Right atrium auricular region (tissue), 2 donors: ENCODE results near the gene UTRN. TPM values are rescaled to one million over a fixed set of nuclear protein-coding genes. Genes with fewer than 3 reads are reported as not detected.

ENCODE experiments used
- DNase-seq: peaks from one replicate; pipeline ENCODE4 v3.0.0-alpha.2; 2019; ENCODE audit warnings: low spot score
- H3K27ac ChIP-seq, 2 donors: fragments of 200-600 bp; sonication (generic); 1 replicate in 1 of 2; 2 replicates in 1 of 2; pipeline ENCODE4 v1.5.1; 2016 to 2019
- H3K27me3 ChIP-seq, 2 donors: fragments of 200-600 bp; sonication (generic); one replicate each; pipeline versions ENCODE4 v1.5.1 to v1.6.0; 2017 to 2019
- H3K36me3 ChIP-seq: fragments of 200-600 bp; sonication (generic); one replicate; pipeline ENCODE4 v1.5.1; 2016
- H3K4me1 ChIP-seq, 2 donors: fragments of 200-600 bp; sonication (generic); one replicate each; pipeline versions ENCODE4 v1.5.1 to v1.6.0; 2017 to 2019
- H3K4me3 ChIP-seq, 2 donors: fragments of 200-600 bp; sonication (generic); 1 replicate in 1 of 2; 2 replicates in 1 of 2; pipeline ENCODE4 v1.5.1; 2017 to 2019; ENCODE audit warnings: mild to moderate bottlenecking in 1 of 2, moderate library complexity in 1 of 2
- H3K9me3 ChIP-seq, 2 donors: fragments of 200-600 bp; sonication (generic); one replicate each; pipeline ENCODE4 v1.5.1; 2019
- CTCF ChIP-seq, 2 donors: fragments of 200-600 bp; sonication (generic); IDR thresholded peaks; one replicate each; pipeline ENCODE4 v1.5.1; 2019; ENCODE audit warnings: antibody characterized with exemption in 2 of 2
- total RNA-seq, 2 donors: library from RNA; depleted of rRNA; stranded (reverse); fragments of >200 nt; gene quantifications; one replicate each; pipeline ENCODE4 v1.1.0, GENCODE V29; 2016

Gene UTRN
- total RNA-seq, 2 donors from 2014 or later: 57.5 to 75.8 TPM

- Histone ChIP-seq H3K36me3 (peaks cover 4% of the 10 kb centered on the region), H3K4me1 (peaks cover 0 to 40% of the 10 kb centered on the region in 2 donors), H3K27me3 (no peaks in the 10 kb centered on the region), H3K4me3 (no peak overlapping the region), H3K27ac (peak overlapping the region; percentile 22 to 63), H3K9me3 (no peaks in the 10 kb centered on the region)
- no peak for TF ChIP-seq CTCF (IDR thresholded peaks at IDR 0.05)
- DNase-seq: no peak
Observed at GRCh38 chr6:144314562-144314961, 29.4 kb downstream of the UTRN start.

- Histone ChIP-seq H3K36me3 (no peaks in the 10 kb centered on the region), H3K4me3 (no peak overlapping the region), H3K27me3 (no peaks in the 10 kb centered on the region), H3K9me3 (no peaks in the 10 kb centered on the region), H3K4me1 (peaks cover 0 to 43% of the 10 kb centered on the region in 2 donors), H3K27ac (peak overlapping the region in 1 of 2 donors; percentile 63)
- no peak for TF ChIP-seq CTCF (IDR thresholded peaks at IDR 0.05)
- no peak for DNase-seq
Observed at GRCh38 chr6:144315226-144315980, 30.3 kb downstream of the UTRN start.

GRCh38 chr6:144315981-144316861, 31.1 kb downstream of the UTRN start:
- DNase-seq: no peak
- Histone ChIP-seq H3K9me3 (no peaks in the 10 kb centered on the region), H3K4me3 (no peak overlapping the region), H3K4me1 (peaks cover 0 to 42% of the 10 kb centered on the region in 2 donors), H3K27ac (no peak overlapping the region), H3K27me3 (no peaks in the 10 kb centered on the region), H3K36me3 (no peaks in the 10 kb centered on the region)
- no peak for TF ChIP-seq CTCF (IDR thresholded peaks at IDR 0.05)

GRCh38 chr6:144316862-144317195, 31.7 kb downstream of the UTRN start:
- H3K9me3 ChIP-seq: no peaks in the 10 kb centered on the region
- H3K36me3 ChIP-seq: no peaks in the 10 kb centered on the region
- no peak for TF ChIP-seq CTCF (IDR thresholded peaks at IDR 0.05)
- DNase-seq: no peak
- no peaks in the 10 kb centered on the region for H3K27me3 ChIP-seq
- peaks cover 0 to 39% of the 10 kb centered on the region in 2 donors for H3K4me1 ChIP-seq
- no peak overlapping the region for H3K27ac ChIP-seq
- no peak overlapping the region for H3K4me3 ChIP-seq

GRCh38 chr6:144317736-144318135, 32.6 kb downstream of the UTRN start:
- H3K4me1 ChIP-seq: peaks cover 0 to 47% of the 10 kb centered on the region in 2 donors
- no peak overlapping the region for H3K27ac ChIP-seq
- no peaks in the 10 kb centered on the region for H3K27me3 ChIP-seq
- DNase-seq: no peak
- no peaks in the 10 kb centered on the region for H3K9me3 ChIP-seq
- no peak overlapping the region for H3K4me3 ChIP-seq
- H3K36me3 ChIP-seq: no peaks in the 10 kb centered on the region
- no peak for TF ChIP-seq CTCF (IDR thresholded peaks at IDR 0.05)
